Activated CD4-positive, alpha-beta T cell treated with anti-CD3 and anti-CD28 coated beads, Interleukin-2, Interleukin-6, amounts not matched to agents 100 ng/mL and 50 ng/mL, durations not matched to agents 16 hours and 8 hours (primary cell): Measurements from ENCODE around the gene OPN4.

Experiments
- DNase-seq: peaks from one replicate; pipeline ENCODE4 v3.0.0-alpha.2; 2020

OPN4 gene

DNA sequence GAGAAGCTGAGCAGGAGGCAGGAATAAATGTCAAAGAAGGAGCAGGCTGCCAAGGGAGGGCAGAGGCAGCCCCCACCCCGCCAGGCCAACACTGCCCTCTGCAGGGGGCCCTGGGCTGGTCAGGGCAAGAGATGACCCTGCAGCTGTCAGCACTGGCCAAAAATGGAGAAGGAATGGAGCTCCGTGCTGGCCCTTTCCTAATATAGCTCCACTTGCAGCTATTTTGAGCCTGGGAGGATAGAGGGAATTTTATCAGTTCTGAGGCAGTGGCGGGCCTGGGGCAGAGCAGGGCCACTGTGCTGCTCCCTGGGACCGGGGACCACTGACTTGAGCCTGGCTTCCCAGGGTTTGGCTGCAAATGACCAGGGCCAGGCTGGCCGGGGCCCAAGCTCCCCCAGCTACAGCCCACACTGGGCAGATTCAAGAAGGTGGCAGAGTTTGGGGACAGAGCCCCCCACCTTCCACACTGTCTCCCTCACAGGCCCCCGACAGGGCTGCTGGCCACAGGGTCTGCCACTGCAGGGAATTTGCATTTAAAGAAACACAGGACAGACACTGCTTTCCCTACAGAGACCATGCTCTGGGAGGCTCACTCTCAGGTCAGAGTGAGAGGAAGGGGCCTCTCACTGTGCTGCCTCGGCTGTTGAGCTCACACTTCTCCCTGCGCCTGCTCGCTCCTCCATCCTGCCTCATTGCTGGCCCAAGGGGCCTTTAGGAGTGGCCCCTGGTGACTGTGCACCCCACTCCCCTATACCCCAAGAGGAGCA is 30.2 kb downstream of the OPN4 start:
- DNase-seq, result no peak

GRCh38 chr10:86685416-86685815 is 31.1 kb downstream of the OPN4 start:
- no peak for DNase-seq

- DNase-seq, result no peak
Measured at GRCh38 chr10:86685893-86686632, 31.7 kb downstream of the OPN4 start.

- no peak for DNase-seq
Measured at GRCh38 chr10:86686972-86687371, 32.6 kb downstream of the OPN4 start.

DNA sequence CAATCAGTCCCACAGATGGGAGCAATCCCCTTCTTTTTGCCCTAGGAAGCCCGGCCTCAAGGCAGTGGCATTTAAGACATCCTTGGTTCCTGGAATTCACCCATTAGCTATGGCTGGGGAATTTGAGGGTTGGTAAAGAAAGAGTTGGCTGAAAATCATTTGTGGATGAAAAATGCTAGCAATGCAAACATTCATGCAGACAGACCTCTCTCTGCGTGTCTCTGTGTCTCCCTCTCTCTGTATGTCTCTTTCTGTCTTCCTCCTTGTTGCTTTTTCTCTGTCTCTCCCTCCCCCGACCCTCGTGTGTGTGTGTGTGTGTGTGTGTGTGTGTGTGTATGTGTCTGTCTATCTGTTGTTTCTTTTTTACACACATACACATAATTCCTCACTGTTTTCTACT is 33.4 kb downstream of the OPN4 start:
- DNase-seq, result no peak

GRCh38 chr10:86688398-86688921 is 34.1 kb downstream of the OPN4 start:
- peak; percentile 72 for DNase-seq

DNA sequence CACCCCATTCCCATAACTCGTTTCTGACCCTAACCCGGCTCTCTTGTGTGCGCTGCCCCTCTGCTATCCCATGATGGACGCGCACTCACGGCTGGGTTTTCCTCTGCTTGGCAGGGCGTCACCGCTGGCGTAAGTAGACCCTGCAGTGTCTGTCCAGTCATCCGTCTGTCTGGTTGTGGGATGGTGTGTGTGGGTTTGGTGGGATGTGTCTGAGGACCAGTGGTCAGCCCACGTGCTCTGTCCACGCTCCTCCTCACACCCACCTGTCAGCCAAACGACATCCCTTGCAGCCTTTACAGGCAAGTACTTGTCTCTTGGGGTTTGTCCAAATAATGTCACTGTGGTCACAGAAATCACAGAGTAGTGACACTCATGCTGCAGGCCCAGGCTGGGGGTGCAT is 34.8 kb downstream of the OPN4 start:
- DNase-seq, result no peak

- no peak for DNase-seq
Measured at GRCh38 chr10:86690231-86690630, 35.9 kb downstream of the OPN4 start.

DNA sequence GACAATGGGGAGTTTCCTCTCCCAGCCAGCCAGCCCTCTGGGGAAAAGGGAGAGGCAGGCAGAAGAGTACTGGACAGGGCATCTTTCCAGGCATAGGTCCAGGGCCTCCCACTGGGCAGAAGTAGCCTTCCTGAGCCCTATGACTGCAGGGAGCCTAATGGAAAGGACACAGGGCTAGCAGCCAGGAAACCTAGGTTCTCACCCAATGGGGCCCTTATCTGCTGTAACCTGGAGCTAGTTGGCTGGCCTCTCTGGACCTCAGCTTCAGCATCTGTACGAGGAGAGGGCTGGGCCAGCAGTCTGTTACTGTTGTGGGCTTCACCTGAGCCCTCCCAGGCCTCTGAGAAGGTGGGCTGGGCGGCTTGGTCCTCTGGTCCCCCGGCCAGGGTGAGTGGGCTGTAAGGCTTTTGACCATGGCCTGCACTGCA is 36.3 kb downstream of the OPN4 start:
- DNase-seq, result no peak

DNA sequence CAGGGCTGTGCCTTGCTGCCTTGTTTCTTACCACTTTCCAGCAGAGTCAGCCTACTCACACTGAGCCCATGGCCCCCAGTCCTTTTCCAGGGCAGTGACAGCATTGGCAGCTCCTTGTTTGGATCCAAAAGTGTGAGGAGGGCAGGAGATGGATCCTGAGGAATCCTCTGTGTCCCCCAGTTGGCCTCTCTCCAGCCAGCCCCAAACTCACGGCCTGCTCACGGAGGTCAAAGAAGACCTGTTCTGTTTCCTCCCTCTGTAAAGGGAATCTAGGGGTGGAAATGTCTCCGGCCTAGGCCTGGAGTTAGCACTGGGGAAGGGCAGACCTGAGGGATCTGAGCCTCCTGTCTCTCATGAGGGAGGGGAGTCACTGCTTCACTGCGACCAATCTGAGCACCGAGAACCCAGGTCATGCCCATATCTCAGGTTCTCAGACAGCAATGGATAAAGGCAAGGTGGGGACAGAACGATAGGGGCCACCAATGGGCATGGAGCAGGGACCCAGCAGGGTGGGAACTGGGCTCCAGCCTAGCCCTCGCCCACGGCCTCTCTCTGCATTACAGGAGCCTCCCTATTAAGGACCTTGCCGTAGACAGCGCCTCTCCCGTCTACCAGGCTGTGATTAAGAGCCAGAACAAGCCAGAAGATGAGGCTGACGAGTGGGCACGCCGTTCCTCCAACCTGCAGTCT is 37.1 kb downstream of the OPN4 start:
- no peak for DNase-seq

- DNase-seq, result no peak
Measured at GRCh38 chr10:86692023-86692514, 37.7 kb downstream of the OPN4 start.

- DNase-seq, result no peak
Measured at GRCh38 chr10:86692664-86693063, 38.3 kb downstream of the OPN4 start.

- DNase-seq, result no peak
Measured at GRCh38 chr10:86693275-86693674, 38.9 kb downstream of the OPN4 start.

- DNase-seq, result peak; percentile 43
Measured at GRCh38 chr10:86693721-86694369, 39.5 kb downstream of the OPN4 start.

DNA sequence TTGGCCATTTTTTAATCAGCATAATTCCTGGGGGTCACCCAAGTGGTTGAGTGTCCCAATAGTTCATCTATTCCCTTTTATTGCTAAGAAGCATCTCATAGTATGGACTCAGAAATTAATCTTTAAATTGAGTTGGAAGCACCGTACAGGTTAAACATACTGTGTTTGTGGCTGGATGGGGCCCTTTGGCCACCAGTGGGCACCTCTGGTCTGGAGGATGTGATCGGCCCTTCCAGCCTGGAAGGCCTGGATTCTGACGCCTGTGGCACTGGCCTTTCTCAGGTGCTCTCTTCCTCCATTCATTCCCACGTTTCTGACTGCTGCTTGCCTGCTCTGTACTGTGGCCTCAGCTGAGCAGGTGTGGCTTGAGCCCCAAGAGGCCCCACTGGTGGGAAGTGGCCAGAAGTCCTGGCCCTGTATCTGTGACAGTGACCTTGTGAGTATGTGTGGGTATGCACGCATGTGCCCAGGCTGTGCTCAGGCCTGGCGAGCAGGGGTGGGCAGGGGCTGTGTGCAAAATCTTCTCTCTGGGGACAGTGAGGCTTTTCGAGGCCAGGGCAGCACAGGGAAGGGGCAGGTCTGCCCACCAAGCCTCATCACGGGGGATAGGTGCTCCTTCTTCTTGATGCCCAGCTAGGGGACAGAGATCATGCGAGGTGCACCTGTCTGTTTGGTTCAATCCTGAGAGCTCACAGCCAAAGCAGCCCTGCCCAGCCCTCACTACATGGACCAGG is 44.0 kb downstream of the OPN4 start:
- DNase-seq, result no peak

GRCh38 chr10:86699125-86699524 is 44.8 kb downstream of the OPN4 start:
- no peak for DNase-seq

- DNase-seq, result no peak
Measured at GRCh38 chr10:86699541-86699940, 45.2 kb downstream of the OPN4 start.

DNA sequence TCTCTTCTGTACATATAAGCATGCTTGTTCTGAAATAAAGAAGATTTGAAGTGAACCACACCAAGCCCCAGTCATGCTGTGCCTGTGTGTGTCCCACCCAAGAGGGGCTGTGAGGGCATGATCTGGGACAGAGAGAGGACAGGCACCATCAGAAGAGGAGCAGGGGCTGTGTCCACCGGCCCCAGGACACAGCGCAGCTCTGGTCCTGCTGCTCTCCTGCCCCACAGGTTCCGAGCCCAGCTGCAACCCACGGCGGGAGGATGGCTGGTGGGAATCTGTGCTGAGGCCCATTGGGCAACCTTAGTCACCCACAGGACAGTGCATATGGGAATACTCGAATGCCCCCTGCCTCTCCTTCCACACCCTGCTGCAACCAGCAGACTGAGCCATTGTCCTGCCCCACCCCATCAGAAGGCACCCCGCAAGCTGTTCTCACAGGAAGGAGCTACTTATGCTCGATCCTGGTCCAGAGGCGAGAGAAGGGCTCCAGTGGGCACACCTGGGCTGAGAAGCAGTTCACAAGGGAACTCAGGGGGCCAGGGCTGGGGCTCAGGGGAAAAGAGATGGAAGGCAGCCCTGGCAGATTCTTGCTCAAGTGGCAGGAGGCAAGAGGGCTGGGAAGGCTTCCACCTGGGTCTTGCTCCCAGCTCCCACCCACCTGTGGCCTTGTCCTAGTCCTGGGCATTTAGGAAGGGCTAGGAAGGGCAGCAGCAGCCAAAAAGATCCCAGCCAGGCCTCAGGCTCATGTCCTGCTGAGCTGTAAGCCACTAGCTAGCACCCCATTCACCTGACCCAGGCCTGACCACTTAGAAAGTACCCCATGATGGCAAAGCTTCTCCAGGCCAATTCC is 45.9 kb downstream of the OPN4 start:
- DNase-seq, result no peak

DNA sequence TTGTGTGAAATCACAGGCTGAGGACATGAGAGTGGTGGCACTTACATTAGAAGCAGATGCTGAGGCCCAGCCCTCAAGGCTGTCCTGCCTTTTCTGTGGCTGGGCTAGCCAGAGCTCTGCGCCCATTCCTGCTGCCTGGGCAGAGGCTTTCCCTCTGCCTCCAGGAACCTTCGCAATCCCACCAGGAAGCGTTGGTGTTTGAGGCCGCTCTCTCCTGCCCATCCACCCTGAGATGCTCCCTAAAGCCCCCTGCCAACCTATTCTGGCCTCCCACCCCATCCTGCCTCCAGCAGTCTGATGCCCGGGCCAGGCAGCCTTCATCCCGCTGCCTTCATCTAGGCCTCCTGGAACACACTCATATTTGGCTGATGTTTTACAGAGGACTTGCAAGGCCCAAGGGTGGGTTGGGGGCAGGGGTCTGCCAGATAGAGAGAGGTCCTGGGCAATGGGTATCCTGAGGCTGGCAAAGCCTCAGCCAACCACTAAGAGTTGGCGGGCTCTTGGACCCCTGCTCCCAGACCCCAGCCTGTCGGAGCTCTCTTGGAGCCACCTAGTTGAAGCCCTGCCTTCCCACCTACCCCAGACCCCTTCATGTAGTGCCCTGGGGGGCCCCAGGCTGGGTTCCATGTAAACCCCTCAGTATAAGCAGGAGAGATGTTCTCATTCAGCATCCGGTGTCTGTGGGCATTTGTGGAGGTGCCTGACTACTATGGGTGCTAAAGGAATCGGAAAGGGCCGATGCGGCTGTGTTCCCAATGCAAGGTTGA is 46.7 kb downstream of the OPN4 start:
- no peak for DNase-seq

- DNase-seq, result no peak
Measured at GRCh38 chr10:86703176-86703575, 48.8 kb downstream of the OPN4 start.
